GM18502 (cell line): Measurements from ENCODE around the gene TNFRSF21.
"Not testable (repeated sequence)": the region's sequence is repeated elsewhere in the genome, so short reads cannot be mapped to it uniquely, and the experiment has no call there.

Source experiments
- ATAC-seq: cut with Tn5 transposase; IDR thresholded peaks from one replicate; pipeline ENCODE4 v1.9.1; 2021; ENCODE audit warnings: mild to moderate bottlenecking; ENCODE audit not compliant: unreplicated experiment, poor library complexity

TNFRSF21 gene

DNA sequence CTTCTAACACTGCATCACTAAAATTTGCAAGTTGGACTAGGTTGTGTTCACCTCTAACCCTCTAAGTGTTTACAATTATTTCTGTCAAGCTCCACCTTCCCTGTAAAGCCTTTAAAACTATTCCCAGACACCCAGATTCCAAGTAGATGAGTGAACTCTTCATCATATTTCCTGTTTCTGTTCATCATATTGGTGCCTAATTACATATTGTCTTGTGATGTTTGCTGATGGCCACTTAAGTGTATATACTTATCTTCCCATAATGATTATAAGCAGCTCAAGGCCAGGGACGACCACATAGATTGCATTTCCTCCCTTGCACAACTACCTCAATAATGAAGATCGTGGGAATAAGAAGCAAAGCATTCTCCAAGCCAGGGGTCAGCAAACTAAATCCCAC lies 16.8 kb downstream of the TNFRSF21 start:
- ATAC-seq: no peak

DNA sequence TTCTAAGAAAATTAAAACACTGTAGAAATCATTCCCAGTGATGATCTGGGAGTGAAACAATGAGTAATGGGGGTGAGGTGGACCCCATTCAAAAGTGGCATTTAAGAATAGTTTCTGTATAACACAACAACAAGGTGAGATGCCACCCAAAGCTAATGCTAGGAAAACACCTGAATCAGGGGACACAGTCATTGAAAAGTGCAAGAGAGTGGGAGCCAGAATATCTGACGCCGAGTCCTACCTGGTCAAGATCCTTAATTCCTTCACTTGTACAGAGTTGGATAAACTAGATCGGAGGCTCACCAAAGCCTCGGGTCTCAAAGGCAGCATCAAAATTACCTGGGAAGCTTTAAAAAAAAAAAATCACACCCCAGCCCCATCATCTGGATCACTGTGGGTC lies 17.7 kb downstream of the TNFRSF21 start:
- no peak for ATAC-seq

DNA sequence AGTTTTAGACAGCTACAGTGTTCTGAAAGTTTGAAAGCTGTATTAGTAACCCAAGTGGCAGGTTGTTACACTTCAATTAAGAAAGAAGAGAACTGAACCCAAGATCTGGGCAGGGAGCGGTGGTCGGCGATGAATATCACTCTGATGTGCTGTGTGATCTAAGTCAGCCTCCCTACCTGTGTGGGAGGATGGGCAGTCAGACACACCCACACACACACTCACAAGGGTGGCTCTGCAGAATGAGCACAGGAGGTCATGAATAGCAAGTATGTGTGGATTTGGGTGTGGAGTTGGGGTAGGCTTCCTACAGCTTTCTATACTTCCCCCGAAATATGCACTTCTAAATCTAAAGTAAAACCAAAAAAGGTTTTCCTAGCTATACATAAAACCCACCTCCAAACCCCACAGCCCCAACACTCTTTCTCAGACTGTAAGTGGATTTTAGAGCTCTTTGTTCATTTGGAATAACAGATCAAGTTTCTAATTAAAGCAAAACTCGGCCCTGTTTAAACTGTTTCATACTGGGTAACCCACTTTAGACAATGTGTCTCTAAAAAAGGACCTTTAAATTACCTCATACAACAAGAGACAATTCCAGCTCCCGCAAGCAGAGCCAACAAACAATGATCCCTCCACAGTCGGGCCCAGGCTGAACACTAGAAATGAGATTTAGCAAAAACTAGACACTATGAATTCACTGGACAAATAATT lies 19.4 kb downstream of the TNFRSF21 start:
- no peak for ATAC-seq

DNA sequence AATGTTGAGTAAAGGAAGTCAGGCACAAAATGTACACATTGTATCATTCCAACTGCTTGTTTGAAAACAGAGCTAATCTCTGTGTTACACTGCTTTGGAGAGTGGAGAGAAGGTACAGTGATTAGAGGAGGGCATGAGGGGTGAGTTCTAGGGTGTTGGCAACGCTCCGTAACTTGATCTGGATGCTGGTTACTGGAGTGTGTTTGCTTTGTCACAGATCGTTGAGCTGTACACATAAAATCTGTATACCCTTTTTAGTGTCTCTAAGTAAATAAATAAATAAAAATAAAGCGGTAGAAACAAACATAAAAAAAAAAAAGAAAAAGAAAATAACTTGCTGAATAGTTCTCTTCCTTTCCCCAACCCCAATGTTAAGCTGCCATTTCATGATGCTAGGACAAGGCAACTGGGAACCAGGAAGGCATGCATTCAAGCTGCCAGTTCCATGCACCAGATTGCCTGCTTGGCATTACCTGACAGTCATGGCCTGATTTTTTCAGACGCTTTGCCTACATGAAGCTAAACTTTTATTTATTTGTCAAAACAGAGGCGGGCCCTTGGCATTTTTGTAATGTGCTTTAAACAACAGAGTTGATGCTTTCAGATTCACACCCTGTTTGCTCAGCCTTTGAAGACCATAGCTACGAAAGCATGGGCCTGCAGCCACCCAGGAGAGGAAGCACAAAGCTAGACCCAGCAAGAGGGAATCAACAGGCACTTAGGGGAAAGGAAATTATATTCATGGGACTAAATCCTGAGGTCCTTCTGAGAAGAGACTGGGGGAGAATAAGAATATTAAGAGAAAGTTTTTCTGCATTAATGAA lies 21.2 kb downstream of the TNFRSF21 start:
- ATAC-seq: no peak

DNA sequence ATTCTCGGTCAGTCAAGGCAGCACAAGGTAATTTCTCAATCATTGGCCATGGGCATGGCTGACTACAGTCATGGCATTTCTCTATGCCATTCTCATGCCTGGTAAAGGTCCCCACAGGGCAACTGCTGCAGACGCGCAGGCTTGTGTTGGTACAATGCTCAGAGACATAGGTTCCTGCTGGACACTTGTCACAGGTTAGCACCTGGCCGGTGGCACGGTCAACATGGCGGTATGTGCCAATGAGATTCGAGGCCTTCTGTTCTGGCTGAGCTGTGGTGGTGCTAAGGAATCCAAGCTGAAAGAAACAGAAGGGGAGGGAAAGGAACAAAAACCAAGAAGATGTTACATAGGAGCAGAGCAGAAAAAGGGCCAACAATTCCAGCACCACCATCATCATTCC lies 23.4 kb downstream of the TNFRSF21 start:
- ATAC-seq: no peak

DNA sequence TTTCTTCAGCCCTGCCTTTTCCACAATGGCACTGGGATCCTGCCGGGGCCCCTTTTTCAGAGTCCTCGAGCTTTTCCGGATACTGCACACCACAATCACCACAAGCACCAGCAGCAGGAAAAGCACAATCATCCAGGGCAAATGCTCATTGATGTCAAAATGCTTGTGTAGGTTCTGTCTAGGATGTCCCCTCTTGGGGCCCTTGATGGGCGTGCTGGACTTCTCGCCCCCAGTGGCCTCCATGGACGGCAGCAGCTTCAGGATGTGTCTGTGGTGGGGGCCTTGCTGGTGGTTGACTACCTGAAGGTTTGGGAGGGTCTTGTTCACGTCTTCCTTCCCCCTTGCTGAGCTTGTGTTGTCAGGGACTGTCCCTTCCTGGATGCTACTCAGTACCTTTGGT lies 25.7 kb downstream of the TNFRSF21 start:
- ATAC-seq: no peak

DNA sequence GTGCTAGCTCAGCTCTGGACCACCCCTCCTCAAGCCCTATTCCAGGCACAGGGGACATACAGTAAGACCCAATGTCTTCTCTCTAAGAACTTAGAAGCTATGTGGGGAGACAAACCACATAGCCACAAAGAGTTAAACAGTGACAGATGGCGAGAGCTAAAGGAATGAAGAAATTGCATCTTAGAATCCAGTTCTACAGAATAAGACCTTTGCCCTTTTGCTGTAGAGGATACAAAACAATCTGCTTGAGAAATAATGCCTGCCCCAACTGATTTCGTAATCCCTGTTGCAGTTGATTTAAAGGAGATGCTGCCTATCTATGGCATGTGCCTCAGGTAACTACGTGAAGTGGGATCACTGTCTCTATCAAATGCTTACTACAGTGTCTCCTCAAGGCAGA lies 31.2 kb downstream of the TNFRSF21 start:
- ATAC-seq: no peak

DNA sequence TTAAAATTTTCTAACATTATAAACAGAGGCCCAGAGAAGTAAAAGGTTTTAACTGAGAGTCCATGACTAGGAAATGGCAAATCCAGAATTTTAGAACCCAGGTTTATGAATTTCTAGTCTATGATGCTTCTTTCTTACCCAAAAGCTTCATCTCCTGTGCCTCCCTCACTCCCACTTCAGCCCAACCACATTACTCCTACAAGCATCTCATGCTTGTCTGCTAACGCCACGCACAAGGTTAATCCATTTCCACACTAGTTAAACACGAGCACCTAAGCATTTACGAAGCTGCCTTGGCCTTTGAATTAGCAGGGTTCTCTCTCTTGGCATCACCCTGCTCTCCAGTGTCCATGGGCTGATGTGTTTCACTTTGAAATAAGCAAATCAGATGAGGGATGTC lies 32.0 kb downstream of the TNFRSF21 start:
- ATAC-seq: no peak

DNA sequence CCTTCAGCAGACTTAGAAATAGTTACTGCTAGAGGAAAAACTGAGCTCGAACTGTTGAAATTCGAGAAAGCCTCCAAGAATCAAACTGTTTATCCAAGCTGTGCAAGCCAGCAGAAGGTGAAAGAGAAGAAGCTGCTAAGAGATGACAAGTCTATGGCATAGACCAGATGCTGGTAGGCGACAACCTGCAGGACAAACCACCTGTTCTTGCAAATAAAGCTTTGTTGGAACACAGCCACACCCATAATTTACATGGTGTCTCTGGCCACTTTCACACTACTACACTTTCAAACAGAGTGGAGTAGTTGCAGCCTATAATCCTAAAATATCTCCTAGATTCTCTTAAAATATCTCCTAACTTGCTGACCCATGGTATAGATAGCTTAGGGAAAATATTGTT lies 33.3 kb downstream of the TNFRSF21 start:
- ATAC-seq: no peak

DNA sequence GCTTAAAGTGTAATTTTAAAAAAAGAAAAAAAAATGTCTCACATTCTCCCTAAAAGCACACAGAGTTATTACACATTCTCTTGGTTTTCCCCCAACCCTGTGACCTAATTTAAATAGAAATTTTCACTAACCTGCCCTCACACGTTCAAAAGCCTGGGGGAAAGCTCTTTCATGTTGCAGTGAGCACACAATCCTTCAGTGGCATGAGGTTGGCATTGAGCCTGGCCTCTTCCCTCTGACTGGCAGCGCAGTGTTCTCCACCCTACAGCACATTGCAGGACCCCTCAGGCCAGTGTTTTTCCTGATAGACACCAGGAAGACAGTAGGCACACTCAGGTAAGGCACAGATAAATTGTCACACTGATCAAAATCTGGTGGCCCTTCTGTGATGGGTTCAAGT lies 34.1 kb downstream of the TNFRSF21 start:
- ATAC-seq: no peak

DNA sequence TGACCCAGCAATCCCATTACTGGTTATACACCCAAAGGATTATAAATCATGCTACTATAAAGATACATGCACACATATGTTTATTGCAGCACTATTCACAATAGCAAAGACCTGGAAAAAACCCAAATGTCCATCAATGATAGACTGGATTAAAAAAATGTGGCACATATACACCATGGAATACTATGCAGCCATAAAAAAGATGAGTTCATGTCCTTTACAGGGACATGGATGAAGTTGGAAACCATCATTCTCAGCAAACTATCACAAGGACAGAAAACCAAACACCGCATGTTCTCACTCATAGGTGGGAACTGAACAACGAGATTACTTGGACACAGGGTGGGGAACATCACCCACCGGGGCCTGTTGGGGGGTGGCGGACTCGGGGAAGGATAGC lies 34.6 kb downstream of the TNFRSF21 start:
- ATAC-seq: not testable (repeated sequence)

DNA sequence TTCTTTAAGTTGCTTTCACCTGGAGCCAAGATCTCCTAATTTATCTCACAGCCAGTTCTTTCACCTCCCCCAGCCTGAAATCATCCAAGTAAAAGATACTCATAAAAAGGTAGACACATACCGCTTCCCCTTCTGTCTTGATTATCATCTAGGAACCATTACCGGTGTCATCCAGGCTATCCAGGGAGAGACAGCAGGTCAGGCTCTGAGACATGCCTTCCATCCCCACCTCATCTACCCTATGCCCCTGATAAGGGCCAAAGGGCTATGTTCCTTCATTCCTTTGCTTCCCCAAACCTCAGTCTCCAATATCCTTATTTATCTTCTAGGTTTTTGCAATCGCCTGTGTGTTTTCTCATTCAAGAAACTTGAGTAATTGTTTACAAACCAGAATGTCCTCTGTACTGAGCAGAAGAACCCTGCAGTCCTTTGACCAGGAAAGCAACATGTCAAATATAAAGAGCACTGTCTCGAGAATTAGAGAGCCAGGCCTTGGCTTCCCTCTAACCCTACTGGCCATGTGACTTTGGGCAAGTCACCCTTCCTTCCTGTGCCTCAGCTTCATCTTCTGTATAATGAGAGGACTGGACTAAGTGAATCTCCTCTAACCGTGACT lies 41.0 kb downstream of the TNFRSF21 start:
- ATAC-seq: no peak

DNA sequence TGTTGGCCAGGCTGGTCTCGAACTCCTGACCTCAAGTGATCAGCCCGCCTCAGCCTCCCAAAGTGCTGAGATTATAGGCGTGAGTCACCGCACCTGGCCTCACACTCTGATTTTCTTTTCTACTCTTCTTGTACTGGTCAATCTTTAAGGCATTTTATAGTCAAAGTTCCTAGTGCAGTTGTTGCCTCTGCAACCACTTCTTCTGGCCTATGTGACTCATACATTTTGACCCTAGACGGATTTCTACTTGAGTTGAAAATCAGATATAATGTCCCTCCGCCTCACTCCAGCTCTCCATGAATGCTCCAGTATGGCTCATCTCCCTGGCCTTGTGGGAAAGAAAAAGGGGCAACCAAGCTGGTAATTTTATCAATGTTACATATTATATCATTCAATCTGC lies 42.4 kb downstream of the TNFRSF21 start:
- no peak for ATAC-seq

DNA sequence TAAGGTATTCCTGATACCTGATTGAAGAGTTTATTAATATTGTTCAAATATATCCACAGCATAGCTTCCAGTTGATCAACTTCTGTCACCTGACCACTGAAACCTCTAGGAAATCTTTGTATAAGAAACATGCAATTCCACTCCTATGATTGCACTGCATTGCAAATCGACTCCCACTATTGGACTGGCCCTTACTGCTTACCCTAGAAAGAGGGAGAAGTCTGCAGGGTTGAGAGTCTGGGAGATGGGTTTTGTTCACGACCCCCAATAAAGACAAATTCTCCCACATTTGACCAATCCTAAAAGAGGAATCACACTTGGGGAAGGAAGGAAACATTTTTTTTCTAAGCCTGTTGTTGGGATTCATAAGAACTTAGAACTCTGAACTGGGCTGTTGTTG lies 43.7 kb downstream of the TNFRSF21 start:
- no peak for ATAC-seq

DNA sequence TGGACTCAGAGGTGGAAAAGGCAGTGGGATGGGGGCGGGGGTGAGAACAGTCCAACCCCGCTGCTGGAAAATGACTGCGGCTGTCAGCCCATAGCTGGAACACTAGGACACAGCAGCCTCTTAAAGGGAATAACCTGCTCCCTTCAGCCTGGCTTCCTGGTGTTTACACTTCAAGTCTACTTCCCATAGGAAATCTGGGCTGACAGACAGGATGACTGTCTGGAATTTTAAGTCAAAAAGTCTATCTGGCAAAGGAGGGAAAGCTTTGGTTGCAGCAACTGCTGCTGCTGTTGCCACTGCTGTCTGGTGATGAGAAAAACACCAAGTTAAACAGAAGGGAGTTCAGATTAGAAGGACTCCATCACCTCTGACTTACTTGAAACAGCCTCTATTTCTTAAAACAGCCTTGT lies 44.9 kb downstream of the TNFRSF21 start:
- ATAC-seq: no peak

DNA sequence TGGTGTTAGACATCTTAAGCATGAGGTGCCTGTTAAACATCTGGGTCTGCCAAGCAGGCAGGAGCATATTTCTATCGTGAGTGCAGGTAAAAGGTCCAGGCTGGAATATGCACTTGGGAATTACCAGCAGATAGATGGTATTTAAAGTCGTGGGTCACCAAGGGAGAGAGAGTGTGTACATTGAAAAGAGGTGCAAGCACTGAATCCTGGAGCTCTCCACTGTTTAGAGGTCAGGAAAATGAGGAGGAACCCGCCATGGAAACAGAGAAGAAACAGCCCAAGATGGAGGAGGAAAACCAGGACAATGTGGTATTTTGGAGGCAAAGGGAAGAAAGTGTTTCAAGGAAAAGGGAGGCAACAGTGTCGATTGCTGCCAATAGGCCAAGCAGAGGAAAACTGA lies 46.4 kb downstream of the TNFRSF21 start:
- no peak for ATAC-seq

DNA sequence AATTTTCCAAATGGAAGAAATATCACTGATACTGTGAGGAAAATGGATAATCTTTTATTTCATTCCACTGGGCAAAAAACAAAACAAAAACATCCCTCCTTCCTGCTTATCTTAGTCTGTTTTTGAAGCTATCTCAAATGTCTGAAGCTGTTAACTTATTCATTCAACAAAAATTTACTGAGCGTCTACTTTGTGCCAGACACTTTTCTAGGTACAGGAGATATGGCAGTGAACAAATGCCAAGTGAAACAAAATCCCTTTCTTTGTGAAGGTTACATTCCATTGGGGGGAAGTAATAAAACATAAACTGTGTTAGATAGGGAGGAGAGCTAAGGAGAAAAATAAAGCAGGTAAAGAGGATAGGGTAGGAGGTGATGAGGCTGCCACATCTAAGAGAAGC lies 47.5 kb downstream of the TNFRSF21 start:
- no peak for ATAC-seq

DNA sequence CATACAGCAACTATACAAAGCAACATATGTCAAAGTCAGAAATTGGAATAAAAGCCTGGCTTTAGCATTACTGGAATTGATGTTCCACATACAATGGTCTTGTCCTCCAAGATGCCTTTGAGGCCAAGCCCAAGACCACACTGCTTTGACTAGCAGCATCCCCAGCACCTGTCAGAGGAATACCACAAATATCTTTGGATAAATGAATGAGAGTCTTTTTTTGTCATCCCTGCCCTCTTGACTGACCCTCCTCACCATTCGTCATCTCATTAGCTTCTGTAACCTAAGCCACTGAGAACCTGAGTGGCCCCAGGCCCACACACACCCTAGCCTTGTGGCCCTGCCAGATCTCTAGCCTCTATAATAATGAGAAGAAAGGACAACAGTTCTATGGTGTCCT lies 48.5 kb downstream of the TNFRSF21 start:
- no peak for ATAC-seq

DNA sequence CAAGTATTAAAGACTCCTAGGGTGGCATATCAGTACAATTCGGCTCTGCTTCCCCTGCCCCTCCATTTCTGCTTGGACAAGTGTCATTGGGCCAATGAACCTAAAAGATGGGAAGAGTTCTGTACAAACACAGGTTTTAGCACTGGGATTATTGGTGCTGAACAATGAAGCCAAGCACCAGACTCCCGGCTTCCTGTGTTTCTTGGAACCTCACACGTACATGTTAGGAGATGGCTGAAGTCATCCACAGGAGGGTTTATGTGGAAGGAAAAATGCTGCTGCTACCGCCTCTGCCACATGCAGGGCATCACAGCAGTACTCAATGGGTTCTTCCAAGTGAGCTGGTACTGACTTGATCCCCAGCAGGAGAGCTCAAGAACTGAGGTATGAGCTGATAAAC lies 49.7 kb downstream of the TNFRSF21 start:
- ATAC-seq: no peak

DNA sequence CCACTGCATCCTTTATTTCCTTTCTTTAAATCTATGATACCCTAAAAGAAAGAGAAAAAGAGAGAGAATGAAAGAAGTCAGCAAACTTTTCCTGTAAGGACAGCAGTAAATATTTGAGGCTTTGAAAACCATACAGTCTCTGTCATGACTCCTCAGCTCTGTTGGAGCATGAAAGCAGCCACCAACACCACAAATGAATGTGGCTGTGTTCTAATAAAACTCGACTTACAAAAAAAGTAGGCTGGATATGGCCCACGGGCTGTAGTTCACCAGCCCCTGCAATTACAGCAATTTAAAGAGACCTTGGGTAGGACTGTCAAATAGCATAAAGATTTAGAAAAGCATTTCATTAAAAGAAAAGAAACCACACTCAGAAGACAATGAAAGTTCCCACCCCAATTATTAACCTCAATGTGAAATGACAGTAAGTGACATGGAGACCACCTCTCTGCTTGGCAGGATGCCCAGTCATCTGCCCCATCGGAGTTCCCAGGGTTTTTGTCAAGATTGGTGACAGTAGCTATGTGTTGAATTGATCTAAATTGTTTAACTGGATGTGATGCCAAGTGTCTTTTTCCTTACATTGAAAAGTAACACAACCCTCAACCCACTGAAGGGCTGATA lies 50.9 kb downstream of the TNFRSF21 start:
- no peak for ATAC-seq
